COR-L47 (cell line): Measurements from ENCODE around the gene ARID3A.
A peak's percentile ranks its signal among the peaks of the same experiment; 100 is the strongest.

Experiments
- DNase-seq: peaks from one replicate; lab custom pipeline; 2025; lab: John Stamatoyannopoulos, UW

ARID3A gene

GRCh38 chr19:990119-990571 is 64.3 kb downstream of the ARID3A start:
- no peak for DNase-seq

GRCh38 chr19:990746-991145 is 64.9 kb downstream of the ARID3A start:
- DNase-seq, result no peak

- no peak for DNase-seq
These were observed 65.5 kb downstream of the ARID3A start for GRCh38 chr19:991174-991931.

- no peak for DNase-seq
These were observed 66.3 kb downstream of the ARID3A start for GRCh38 chr19:991932-992669.

- DNase-seq, result no peak
These were observed 66.8 kb downstream of the ARID3A start for GRCh38 chr19:992670-993055.

- no peak for DNase-seq
These were observed 67.6 kb downstream of the ARID3A start for GRCh38 chr19:993361-993830.

- no peak for DNase-seq
These were observed 68.1 kb downstream of the ARID3A start for GRCh38 chr19:993831-994393.

- no peak for DNase-seq
These were observed 68.7 kb downstream of the ARID3A start for GRCh38 chr19:994516-994915.

GRCh38 chr19:995051-995827 is 69.4 kb downstream of the ARID3A start:
- no peak for DNase-seq

GRCh38 chr19:996051-996838 is 70.4 kb downstream of the ARID3A start:
- DNase-seq, result peak; percentile 65

- no peak for DNase-seq
These were observed 72.2 kb downstream of the ARID3A start for GRCh38 chr19:998064-998463.

- DNase-seq, result no peak
These were observed 73.5 kb downstream of the ARID3A start for GRCh38 chr19:999379-999719.

- no peak for DNase-seq
These were observed 74.3 kb downstream of the ARID3A start, which contains the start of gene GRIN3B for GRCh38 chr19:1000095-1000494. GRIN3B (plus strand) TSS chr19:1000419; CDS start chr19:1000438, 19 bp downstream.

- no peak for DNase-seq
These were observed 75.0 kb downstream of the ARID3A start for GRCh38 chr19:1000591-1001537.

- DNase-seq, result no peak
These were observed 75.8 kb downstream of the ARID3A start for GRCh38 chr19:1001538-1002166.

GRCh38 chr19:1002600-1002999 is 76.8 kb downstream of the ARID3A start:
- no peak for DNase-seq

- no peak for DNase-seq
These were observed 77.4 kb downstream of the ARID3A start for GRCh38 chr19:1003283-1003682.

- no peak for DNase-seq
These were observed 78.5 kb downstream of the ARID3A start for GRCh38 chr19:1004204-1004802.
